H1 (cell line): Measurements from ENCODE around the gene TINCR. TPM values are rescaled to one million over a fixed set of nuclear protein-coding genes. Genes with fewer than 3 reads are reported as not detected.

Source experiments
- CTCF ChIA-PET: fragments of 300-600 bp; sonication (Branson Sonifier 250); formaldehyde crosslinking; loops from one replicate; lab custom pipeline; 2021; ENCODE audit not compliant: partially characterized antibody; lab: Charles Lee
- POLR2A ChIA-PET: fragments of 300-600 bp; sonication (Branson Sonifier 250); formaldehyde crosslinking; loops from one replicate; lab custom pipeline; 2021; ENCODE audit warnings: inconsistent platforms; ENCODE audit not compliant: partially characterized antibody; lab: Charles Lee
- DNase-seq, 2 experiments: peaks; one replicate each; pipeline versions ENCODE4 v3.0.0 to v3.0.0-alpha.2; 2010 to 2022; ENCODE audit warnings: low spot score in 2 of 2, low read depth in 1 of 2, mixed read lengths in 1 of 2
- FAIRE-seq: peaks from 2 replicates; lab custom pipeline; 2011; peaks lifted over from hg19 to GRCh38; lab: Jason Lieb, UNC
- H2AFZ ChIP-seq: 2 replicates; pipeline ENCODE4 v1.8.1; 2012; ENCODE audit warnings: low read length, inconsistent platforms
- H2AK5ac ChIP-seq: 2 replicates; pipeline ENCODE4 v1.6.1; 2013; ENCODE audit warnings: low read depth, low read length
- H2BK120ac ChIP-seq: replicated peaks from 2 replicates; pipeline ENCODE3; 2013; ENCODE audit warnings: low read depth, low read length, inconsistent platforms
- H2BK12ac ChIP-seq: 2 replicates; pipeline ENCODE4 v1.6.1; 2013; ENCODE audit warnings: low read depth, low read length
- H2BK15ac ChIP-seq: 2 replicates; pipeline ENCODE4 v1.6.1; 2013; ENCODE audit warnings: low read length
- H2BK20ac ChIP-seq: 2 replicates; pipeline ENCODE4 v1.6.1; 2013; ENCODE audit warnings: low read length
- H2BK5ac ChIP-seq: 2 replicates; pipeline ENCODE4 v1.6.1; 2013; ENCODE audit warnings: low read depth, low read length
- H3K14ac ChIP-seq: 2 replicates; pipeline ENCODE4 v1.6.1; 2013; ENCODE audit warnings: inconsistent platforms; ENCODE audit not compliant: insufficient read length
- H3K18ac ChIP-seq: 2 replicates; pipeline ENCODE4 v1.6.1; 2013; ENCODE audit warnings: low read length; ENCODE audit errors: extremely low read depth
- H3K23ac ChIP-seq: 2 replicates; pipeline ENCODE4 v1.6.1; 2013; ENCODE audit warnings: inconsistent platforms; ENCODE audit not compliant: insufficient read length
- H3K23me2 ChIP-seq: 2 replicates; pipeline ENCODE4 v1.6.1; 2013; ENCODE audit warnings: low read depth, low read length
- H3K27ac ChIP-seq: 2 replicates; pipeline ENCODE4 v1.6.1; 2011; ENCODE audit warnings: low read depth, low read length, inconsistent platforms
- H3K27me3 ChIP-seq, 4 experiments: replicated peaks in 1 of 4; 1 replicate in 1 of 4; 2 replicates in 3 of 4; pipeline versions ENCODE4 v1.6.1 to v1.8.1; 2011 to 2013; ENCODE audit warnings: low read length in 3 of 4, mild to moderate bottlenecking in 3 of 4, inconsistent platforms in 2 of 4, mixed read lengths in 2 of 4, moderate library complexity in 1 of 4; ENCODE audit not compliant: control insufficient read depth in 3 of 4, insufficient read depth in 3 of 4; ENCODE audit errors: extremely low read depth in 1 of 4
- H3K36me3 ChIP-seq, 4 experiments: 2 replicates each; pipeline versions ENCODE4 v1.6.1 to v1.8.1; 2011 to 2013; ENCODE audit warnings: mild to moderate bottlenecking in 4 of 4, low read length in 3 of 4, moderate library complexity in 2 of 4, control low read depth in 1 of 4, inconsistent platforms in 1 of 4; ENCODE audit not compliant: insufficient read depth in 4 of 4, control insufficient read depth in 2 of 4
- H3K4ac ChIP-seq: replicated peaks from 2 replicates; pipeline ENCODE3; 2013; ENCODE audit warnings: low read length, low read depth, mixed read lengths, inconsistent platforms; ENCODE audit not compliant: insufficient read length
- H3K4me1 ChIP-seq, 4 experiments: replicated peaks in 1 of 4; 1 replicate in 1 of 4; 2 replicates in 3 of 4; pipeline versions ENCODE4 v1.6.1 to v1.8.1; 2011 to 2013; ENCODE audit warnings: low read length in 3 of 4, inconsistent platforms in 2 of 4, mixed read lengths in 1 of 4; ENCODE audit not compliant: insufficient read depth in 4 of 4, control insufficient read depth in 3 of 4
- H3K4me2 ChIP-seq, 2 experiments: 2 replicates each; pipeline versions ENCODE4 v1.6.1 to v1.8.1; 2011 to 2013; ENCODE audit warnings: low read depth in 2 of 2, low read length in 2 of 2, control low read depth in 1 of 2, inconsistent platforms in 1 of 2, mild to moderate bottlenecking in 1 of 2; ENCODE audit not compliant: insufficient read depth in 1 of 2
- H3K4me3 ChIP-seq, 4 experiments: fragments of 200-600, 300-600 bp in 1 of 4; sonication (generic), shearing (Covaris generic), sonication (Bioruptor Twin) in 1 of 4; 2 replicates each; pipeline versions ENCODE4 v1.5.1 to v1.8.1; 2011 to 2016; ENCODE audit warnings: low read length in 4 of 4, low read depth in 3 of 4, control low read depth in 2 of 4, inconsistent platforms in 2 of 4, mild to moderate bottlenecking in 2 of 4, mixed read lengths in 1 of 4, moderate library complexity in 1 of 4; ENCODE audit not compliant: insufficient read depth in 2 of 4; ENCODE audit errors: extremely low read depth in 1 of 4
- H3K56ac ChIP-seq: replicated peaks from 2 replicates; pipeline ENCODE3; 2013; ENCODE audit warnings: low read depth, mild to moderate bottlenecking, mixed read lengths, low read length, inconsistent platforms; ENCODE audit not compliant: insufficient read length
- H3K79me1 ChIP-seq: 2 replicates; pipeline ENCODE4 v1.6.1; 2013; ENCODE audit warnings: low read depth, low read length, control low read depth
- H3K79me2 ChIP-seq, 2 experiments: 2 replicates each; pipeline versions ENCODE4 v1.6.1 to v1.8.1; 2012 to 2013; ENCODE audit warnings: low read length in 2 of 2, mild to moderate bottlenecking in 2 of 2, inconsistent platforms in 1 of 2; ENCODE audit not compliant: insufficient read depth in 2 of 2, control insufficient read depth in 1 of 2
- H3K9ac ChIP-seq, 4 experiments: replicated peaks in 1 of 4; 1 replicate in 1 of 4; 2 replicates in 3 of 4; pipeline versions ENCODE4 v1.6.1 to v1.8.1; 2011 to 2013; ENCODE audit warnings: low read depth in 3 of 4, low read length in 3 of 4, control low read depth in 2 of 4, mild to moderate bottlenecking in 2 of 4, moderate library complexity in 2 of 4, inconsistent platforms in 1 of 4; ENCODE audit errors: extremely low read depth in 1 of 4
- H3K9me3 ChIP-seq, 2 experiments: 2 replicates each; pipeline versions ENCODE4 v1.6.1 to v1.8.1; 2012 to 2013; ENCODE audit warnings: mild to moderate bottlenecking in 2 of 2, moderate library complexity in 2 of 2, control low read depth in 1 of 2, inconsistent platforms in 1 of 2, low read depth in 1 of 2, low read length in 1 of 2, mixed read lengths in 1 of 2; ENCODE audit not compliant: insufficient read depth in 2 of 2
- H4K20me1 ChIP-seq, 2 experiments: replicated peaks in 1 of 2; 2 replicates each; pipeline versions ENCODE3 to v1.8.1; 2011 to 2013; ENCODE audit warnings: inconsistent platforms in 2 of 2, low read length in 2 of 2, mild to moderate bottlenecking in 1 of 2; ENCODE audit not compliant: insufficient read depth in 2 of 2, control insufficient read depth in 1 of 2
- H4K5ac ChIP-seq: 2 replicates; pipeline ENCODE4 v1.6.1; 2013; ENCODE audit warnings: low read length, low read depth, mixed read lengths, inconsistent platforms; ENCODE audit not compliant: insufficient read length
- H4K8ac ChIP-seq: 2 replicates; pipeline ENCODE4 v1.8.0; 2013; ENCODE audit warnings: mild to moderate bottlenecking, moderate library complexity, low read length, inconsistent platforms; ENCODE audit not compliant: insufficient read depth; ENCODE audit errors: extremely low read depth
- H4K91ac ChIP-seq: replicated peaks from 2 replicates; pipeline ENCODE3; 2013; ENCODE audit warnings: low read length, mixed read lengths, inconsistent platforms; ENCODE audit not compliant: insufficient read length
- CBX8 ChIP-seq: fragments of 300-800, 300-1000 bp; sonication (generic); IDR thresholded peaks from 2 replicates; pipeline ENCODE4 v1.7.1; 2016; ENCODE audit warnings: low read depth, low read length, borderline replicate concordance
- CTBP2 ChIP-seq: IDR thresholded peaks from 2 replicates; pipeline ENCODE4 v1.7.0; 2011; ENCODE audit warnings: borderline replicate concordance, mild to moderate bottlenecking, moderate library complexity, mixed read lengths, low read length; ENCODE audit not compliant: insufficient read depth, insufficient read length
- YY1 ChIP-seq: IDR thresholded peaks from 2 replicates; pipeline ENCODE4 v1.6.1; 2011; ENCODE audit warnings: low read depth, mild to moderate bottlenecking, low read length
- WGBS, 2 experiments: shearing (Covaris generic) in 1 of 2; methylation state at CpG; one replicate each; pipeline versions ENCODE4 v1.1.6 to v1.1.7; 2013 to 2015; ENCODE audit warnings: low lambda C conversion rate in 2 of 2, mixed read lengths in 2 of 2, inconsistent platforms in 1 of 2, low coverage in 1 of 2, missing lambda C conversion rate in 1 of 2; ENCODE audit not compliant: insufficient replicate concordance in 2 of 2, insufficient coverage in 1 of 2, insufficient read length in 1 of 2; ENCODE audit errors: extremely low coverage in 1 of 2, missing lambda C conversion rate in 1 of 2; 5-methylcytosine and 5-hydroxymethylcytosine counted together
- polyA plus RNA-seq, 7 experiments: library from polyadenylated mRNA; depleted of rRNA in 3 of 7; stranded (reverse) in 5 of 7; unstranded in 2 of 7; fragments of >200 nt in 5 of 7; fragments of 200-250 nt in 2 of 7; gene quantifications; 1 replicate in 5 of 7; 2 replicates in 1 of 7; 4 replicates in 1 of 7; pipeline versions ENCODE4 v1.2.1 to v1.2.3, GENCODE V29; 2011 to 2013; ENCODE audit warnings: missing spikeins in 2 of 7, mixed read lengths in 2 of 7
- total RNA-seq: library from RNA; stranded (reverse); fragmentation: NEBNext Ultra II Directional; extraction: Animal tissue kit (Norgen Biotek cat#: 25700); gene quantifications from 2 replicates; pipeline ENCODE4 v1.2.1, GENCODE V29; 2021

Gene TINCR
- total and polyA plus RNA-seq, 2 of the 8 experiments (the other 6 are each of a cell fraction or from before 2014, with no cell fraction given): 0.52 to 1.4 TPM

DNA sequence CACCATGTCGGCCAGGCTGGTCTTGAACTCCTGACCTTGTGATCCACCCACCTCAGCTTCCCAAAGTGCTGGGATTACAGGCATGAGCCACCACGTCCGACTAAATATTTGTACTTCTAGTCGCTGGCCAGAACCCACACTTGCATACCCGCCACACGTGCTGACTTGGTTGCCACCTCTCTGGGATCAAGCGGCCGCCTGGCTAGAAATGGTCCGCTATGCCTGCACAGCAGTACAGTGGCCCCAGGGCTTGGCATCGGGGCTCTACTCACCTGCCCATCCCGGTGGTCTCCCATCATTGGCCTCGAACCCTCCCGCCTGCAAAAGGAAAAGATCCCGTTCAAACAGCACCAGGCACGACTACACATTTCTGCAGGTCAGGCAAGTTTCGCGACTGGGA, 23.7 kb upstream of the TINCR start:
- Histone ChIP-seq H4K20me1 (peaks cover 4 to 31% of the 10 kb centered on the region in 2 experiments), H3K23ac (no peak overlapping the region), H2AK5ac (no peak overlapping the region), H2BK20ac (no peak overlapping the region), H3K9me3 (no peaks in the 10 kb centered on the region), H3K4me3 (no peak overlapping the region), H3K79me2 (no peaks in the 10 kb centered on the region), H3K79me1 (peaks cover 11% of the 10 kb centered on the region), H3K27ac (no peak overlapping the region), H3K4ac (no peak overlapping the region), H3K27me3 (no peaks in the 10 kb centered on the region), H3K9ac (no peak overlapping the region), H4K91ac (no peak overlapping the region), H2BK15ac (no peak overlapping the region), H4K5ac (no peak overlapping the region), H3K4me1 (peaks cover 0 to 8% (median 4%) of the 10 kb centered on the region in 4 experiments; a peak in 6 of 7 replicates), H2BK5ac (no peak overlapping the region), H2BK12ac (no peak overlapping the region), H2AFZ (no peak overlapping the region), H4K8ac (no peak overlapping the region), H3K36me3 (peaks cover 29 to 72% (median 53%) of the 10 kb centered on the region in 4 experiments; a peak in 7 of 8 replicates), H3K18ac (no peak overlapping the region), H2BK120ac (no peak overlapping the region), H3K14ac (no peak overlapping the region), H3K56ac (no peak overlapping the region), H3K23me2 (no peaks in the 10 kb centered on the region), H3K4me2 (no peak overlapping the region)
- no peak for FAIRE-seq
- 97% methylated on average over 17 of the region's 17 CpGs; no CpG with 5 or more reads in 1 of the 2 experiments for WGBS, 2 experiments
- ChIA-PET CTCF (interaction anchor here (1.8 kb wide), 1 partner anchor 30 kb away, joined by 8 read pairs; no protein-coding TSS in a partner anchor), POLR2A (no interaction called here)
- DNase-seq: no peak
- TF ChIP-seq CBX8 (no peak), CTBP2 (no peak), YY1 (no peak)
